ENCODE measurements around the gene PCSK7. TPM values are rescaled to one million over a fixed set of nuclear protein-coding genes. Genes with fewer than 3 reads are reported as not detected.

Gene PCSK7
- total RNA-seq, 1 donor from 2014 or later, result 154 TPM

DNA sequence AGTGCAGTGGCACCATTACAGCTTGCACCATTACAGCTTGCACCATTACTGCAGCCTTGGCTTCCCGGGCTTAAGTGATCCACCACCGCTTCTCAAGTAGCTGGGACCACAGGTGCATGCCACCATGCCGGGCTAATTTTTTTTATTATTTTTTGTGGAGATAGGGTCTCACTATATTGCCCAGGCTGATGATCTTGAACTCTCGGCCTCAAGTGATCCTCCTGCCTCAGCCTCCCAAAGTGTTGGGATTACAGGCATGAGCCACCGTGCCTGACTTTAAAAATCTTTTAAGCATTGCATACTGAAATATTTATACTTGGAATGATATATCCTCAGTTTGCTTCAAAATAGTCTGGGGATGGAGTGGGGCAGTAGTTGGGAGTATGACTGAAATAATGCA lies 77.4 kb downstream of the PCSK7 start:
- Mint-ChIP-seq H3K27me3 (ENCODE audit: low read depth) (no peaks in the 10 kb centered on the region), H3K4me1 (ENCODE audit: low read depth) (peaks cover 14% of the 10 kb centered on the region), H3K36me3 (ENCODE audit: low read depth) (peaks cover 48% of the 10 kb centered on the region), H3K4me3 (ENCODE audit: low read depth) (no peak overlapping the region), H3K9me3 (no peaks in the 10 kb centered on the region), H3K27ac (no peak overlapping the region)
- intact Hi-C loops (cut with micrococcal nuclease), result no loop called here
- DNase-seq (ENCODE audit: low spot score), result no peak

Other genes with a start within 250 kb of the PCSK7 start
- 25.3 and 25.6 TPM in 2 replicates for gene SIK3, start 133.6 kb downstream of the PCSK7 start, total RNA-seq
- 72.3 and 76.9 TPM in 2 replicates for gene PAFAH1B2, start 87.8 kb downstream of the PCSK7 start, total RNA-seq
- gene SIDT2, start 53.3 kb downstream of the PCSK7 start, total RNA-seq, result 26.1 and 27.1 TPM in 2 replicates
- gene TAGLN, start 32.7 kb downstream of the PCSK7 start, total RNA-seq, result 3.1 and 3.8 TPM in 2 replicates
- gene RNF214, start 598 bp upstream of the PCSK7 start, total RNA-seq, result 22.7 and 25.8 TPM in 2 replicates
- gene BACE1-AS, start 59.3 kb upstream of the PCSK7 start, total RNA-seq, result 4.6 and 5.3 TPM in 2 replicates
- 0.11 and 0.32 TPM in 2 replicates for gene BACE1, start 84.2 kb upstream of the PCSK7 start, total RNA-seq
- 32.3 and 34.2 TPM in 2 replicates for gene CEP164, start 95.8 kb upstream of the PCSK7 start, total RNA-seq